H54 (cell line): Measurements from ENCODE around the gene SYT3.

ENCODE experiments used
- DNase-seq: peaks from one replicate; pipeline ENCODE4 v3.0.0; 2011; ENCODE audit warnings: low spot score, mixed read lengths; ENCODE audit not compliant: insufficient read length
- FAIRE-seq: peaks from 3 replicates; lab custom pipeline; 2011; peaks lifted over from hg19 to GRCh38; lab: Jason Lieb, UNC
- POLR2A ChIP-seq: IDR thresholded peaks from 2 replicates; pipeline ENCODE4 v1.6.1; 2011; ENCODE audit warnings: low read depth, mild to moderate bottlenecking, low read length

The SYT3 gene

GRCh38 chr19:50639121-50640112 lies at the start of gene SYT3:
TSS of gene SYT3 (minus strand) at chr19:50639881. CDS start at chr19:50637411, 2,470 bp downstream.
- TF ChIP-seq POLR2A, result no peak
- DNase-seq (peak; percentile 93), FAIRE-seq (no peak)

- FAIRE-seq (no peak), DNase-seq (no peak)
- no peak for TF ChIP-seq POLR2A
These were observed 49.1 kb upstream of the SYT3 start for GRCh38 chr19:50688766-50689165.

GRCh38 chr19:50686310-50687032 lies 46.8 kb upstream of the SYT3 start:
- no peak for FAIRE-seq
- DNase-seq, result no peak
- TF ChIP-seq POLR2A, result no peak

- TF ChIP-seq POLR2A, result no peak
- DNase-seq (peak; percentile 100), FAIRE-seq (peak; percentile 89)
These were observed 39.8 kb upstream of the SYT3 start for GRCh38 chr19:50679177-50680125.

- DNase-seq (no peak), FAIRE-seq (no peak)
- no peak for TF ChIP-seq POLR2A
These were observed 38.6 kb upstream of the SYT3 start for GRCh38 chr19:50678323-50678722.

GRCh38 chr19:50677636-50678035 lies 38.0 kb upstream of the SYT3 start:
- FAIRE-seq (no peak), DNase-seq (no peak)
- TF ChIP-seq POLR2A, result no peak

DNA sequence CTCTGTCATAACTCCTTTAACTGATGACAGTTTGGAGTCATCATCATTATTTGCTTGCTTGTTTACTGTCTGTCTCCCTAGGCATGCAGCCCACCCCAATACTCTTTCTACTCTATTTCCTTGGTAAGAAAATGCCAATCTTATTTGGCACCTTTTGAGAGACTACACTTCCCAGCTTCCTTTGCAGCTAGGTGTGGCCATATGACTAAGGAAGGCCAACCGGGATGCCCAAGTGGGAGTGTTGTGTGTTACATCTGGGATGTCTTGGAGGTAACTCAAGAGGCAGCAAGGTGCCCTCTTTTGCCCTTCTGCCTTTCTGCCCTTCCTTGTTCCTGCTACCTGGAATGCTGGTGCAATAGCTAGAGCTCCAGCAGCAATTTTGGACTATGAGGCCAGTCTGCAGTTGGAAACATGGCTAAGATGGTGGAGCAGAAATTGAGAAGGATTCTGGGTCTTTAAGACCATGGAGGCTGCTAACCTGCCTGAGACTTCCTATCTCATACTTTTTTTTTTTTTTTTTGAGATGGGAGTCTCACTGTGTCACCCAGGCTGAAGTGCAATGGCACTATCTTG lies 37.0 kb upstream of the SYT3 start:
- no peak for FAIRE-seq
- DNase-seq, result no peak
- no peak for TF ChIP-seq POLR2A

DNA sequence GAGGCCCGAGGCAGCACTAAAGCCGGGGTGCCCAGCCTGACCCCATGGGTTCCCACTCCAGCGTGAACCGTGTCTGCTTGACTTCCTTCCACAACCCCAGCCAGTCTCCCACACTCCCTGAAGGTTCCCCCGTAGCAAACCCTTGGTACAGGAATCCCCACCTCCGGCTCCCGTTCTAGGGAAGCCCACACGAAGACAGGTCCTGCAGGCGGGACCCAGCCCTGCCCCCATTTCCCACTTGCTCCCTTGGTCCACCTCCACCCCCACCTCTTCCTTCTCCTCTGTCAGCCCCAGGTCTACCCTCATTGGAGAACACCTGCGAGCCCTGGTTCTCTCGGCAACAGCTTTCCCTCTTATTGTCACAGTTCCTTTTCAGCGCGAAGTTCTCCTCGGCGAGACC lies 33.4 kb upstream of the SYT3 start:
- no peak for TF ChIP-seq POLR2A
- FAIRE-seq (no peak), DNase-seq (no peak)

GRCh38 chr19:50670102-50670380 lies 30.4 kb upstream of the SYT3 start:
- DNase-seq (no peak), FAIRE-seq (no peak)
- no peak for TF ChIP-seq POLR2A

GRCh38 chr19:50669302-50670101 lies 29.8 kb upstream of the SYT3 start:
- DNase-seq (peak; percentile 87), FAIRE-seq (peak; percentile 33)
- no peak for TF ChIP-seq POLR2A

DNA sequence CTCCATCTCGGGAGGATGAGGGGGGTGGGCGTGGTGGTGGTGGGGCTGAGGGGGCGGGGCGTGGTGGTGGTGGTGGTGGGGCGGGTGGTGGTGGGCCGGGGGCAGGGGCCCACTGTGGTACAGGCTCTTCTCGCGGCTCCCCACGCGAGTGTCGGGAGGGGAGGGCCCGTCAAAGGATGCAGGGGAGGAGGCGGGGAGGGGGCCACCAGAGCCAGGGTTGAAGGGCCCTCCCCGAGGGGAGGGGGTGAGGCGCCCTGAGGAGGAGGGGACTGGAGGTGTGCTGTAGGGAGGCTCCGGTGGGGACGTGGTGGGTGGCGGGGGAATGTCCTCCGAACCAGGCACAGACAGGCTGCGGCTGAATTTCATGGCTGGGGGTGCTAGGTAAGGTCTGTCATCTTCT lies 29.2 kb upstream of the SYT3 start:
- TF ChIP-seq POLR2A, result no peak
- DNase-seq (no peak), FAIRE-seq (no peak)

DNA sequence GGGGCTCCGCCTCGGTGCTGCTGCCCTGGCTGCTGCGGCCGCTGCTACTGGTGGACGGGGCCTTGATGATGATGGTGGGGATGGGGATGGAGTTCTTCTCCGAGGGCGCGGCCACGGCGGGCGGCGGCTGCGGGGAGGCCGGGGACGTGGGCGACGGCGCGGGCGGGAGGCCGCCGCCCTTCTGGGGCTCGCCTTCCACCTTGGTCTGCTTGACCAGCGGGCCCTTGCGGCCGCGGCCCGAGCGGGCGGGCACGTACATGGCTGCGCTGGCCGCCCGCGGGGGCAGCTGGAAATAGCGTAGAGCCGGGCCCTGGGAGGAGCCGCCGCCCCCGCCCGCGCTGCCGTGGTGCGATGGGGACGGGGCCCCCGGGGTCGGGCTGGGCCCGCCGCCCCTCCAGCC lies 28.7 kb upstream of the SYT3 start:
- TF ChIP-seq POLR2A, result no peak
- DNase-seq, result no peak
- FAIRE-seq, result no peak
